ENCODE results near the gene SEC61A2.
"Not testable (repeated sequence)": the region's sequence is repeated elsewhere in the genome, so short reads cannot be mapped to it uniquely, and the experiment has no call there.

SEC61A2 gene

GRCh38 chr10:12129222-12130111 lies at the start of gene SEC61A2:
Gene SEC61A2 (plus strand): TSS chr10:12129677. CDS start chr10:12129788, 111 bp downstream.
- peak; percentile 69 for DNase-seq

GRCh38 chr10:12081470-12081869 lies 48.0 kb upstream of the SEC61A2 start:
- DNase-seq, result no peak

GRCh38 chr10:12081879-12082557 lies 47.5 kb upstream of the SEC61A2 start:
- no peak for DNase-seq

- no peak for DNase-seq
These were observed 40.6 kb upstream of the SEC61A2 start for GRCh38 chr10:12088919-12089318.

- no peak for DNase-seq
These were observed 38.1 kb upstream of the SEC61A2 start for GRCh38 chr10:12091421-12091820.

GRCh38 chr10:12097361-12097760 lies 32.1 kb upstream of the SEC61A2 start:
- DNase-seq, result not testable (repeated sequence)

GRCh38 chr10:12097791-12098190 lies 31.7 kb upstream of the SEC61A2 start:
- DNase-seq, result peak; percentile 80

- no peak for DNase-seq
These were observed 30.5 kb upstream of the SEC61A2 start for GRCh38 chr10:12098966-12099365.

GRCh38 chr10:12103802-12104201 lies 25.7 kb upstream of the SEC61A2 start:
- DNase-seq, result no peak

- no peak for DNase-seq
These were observed 21.7 kb upstream of the SEC61A2 start for GRCh38 chr10:12107781-12108180.

- DNase-seq, result no peak
These were observed 20.2 kb upstream of the SEC61A2 start for GRCh38 chr10:12109286-12109685.

- DNase-seq, result no peak
These were observed 17.9 kb upstream of the SEC61A2 start for GRCh38 chr10:12111528-12111927.

- DNase-seq, result no peak
These were observed 15.8 kb upstream of the SEC61A2 start for GRCh38 chr10:12113627-12114026.

- DNase-seq, result no peak
These were observed 7.8 kb upstream of the SEC61A2 start for GRCh38 chr10:12121673-12122072.

GRCh38 chr10:12130237-12130872 lies 878 bp downstream of the SEC61A2 start:
- no peak for DNase-seq

GRCh38 chr10:12135631-12136030 lies 6.2 kb downstream of the SEC61A2 start:
- no peak for DNase-seq

GRCh38 chr10:12140038-12140437 lies 10.6 kb downstream of the SEC61A2 start:
- DNase-seq, result no peak

GRCh38 chr10:12144538-12144937 lies 15.1 kb downstream of the SEC61A2 start:
- DNase-seq, result no peak

- DNase-seq, result no peak
These were observed 20.7 kb downstream of the SEC61A2 start for GRCh38 chr10:12150163-12150562.

GRCh38 chr10:12154516-12154915 lies 25.0 kb downstream of the SEC61A2 start:
- DNase-seq, result no peak

- no peak for DNase-seq
These were observed 27.1 kb downstream of the SEC61A2 start for GRCh38 chr10:12156367-12157123.

GRCh38 chr10:12158111-12158510 lies 28.6 kb downstream of the SEC61A2 start:
- DNase-seq, result no peak

GRCh38 chr10:12160664-12161063 lies 31.2 kb downstream of the SEC61A2 start:
- DNase-seq, result no peak

Measured in NCI-H2029 (cell line).